ENCODE data around the gene SH3RF3. TPM values are rescaled to one million over a fixed set of nuclear protein-coding genes. Genes with fewer than 3 reads are reported as not detected.

Gene SH3RF3
- total and polyA plus RNA-seq, 9 of the 15 experiments (the other 6 are each of a cell fraction or from before 2014, with no cell fraction given), result 0.02 TPM; not detected in 8

- ChIA-PET POLR2A (interaction anchor here (1.3 kb wide), 1 partner anchor 15 kb away, joined by 3 read pairs; no protein-coding TSS in a partner anchor), CTCF (ENCODE audit: low intra/inter-chr PET ratio) (no interaction called here)
- H3K27ac ChIP-seq (ENCODE audit: extremely low read depth, low read depth, low read length), result no peak overlapping the region
- no peaks in the 10 kb centered on the region for H3K9me1 ChIP-seq (ENCODE audit: control insufficient read depth, insufficient read depth, low read length)
- no peaks in the 10 kb centered on the region for H3K9me3 ChIP-seq (replicated peaks; ENCODE audit: control insufficient read depth, insufficient read depth, low read depth, low read length)
- 0% methylated on average over 3 of the region's 3 CpGs for WGBS (ENCODE audit: insufficient coverage, low coverage, missing lambda C conversion rate)
- no peak overlapping the region for H2AFZ ChIP-seq (ENCODE audit: low read depth, low read length)
- DNase-seq (ENCODE audit: extremely low read depth in 1 of 4, low spot score in 3 of 4) (no peak), FAIRE-seq (no peak), ATAC-seq (no peak)
- H3K27me3 ChIP-seq (ENCODE audit: control insufficient read depth in 2 of 2, insufficient read depth in 2 of 2, low read length in 2 of 2), result peaks cover 6 to 66% of the 10 kb centered on the region in 2 experiments; a peak in 4 of 5 replicates
- H3K4me3 ChIP-seq, result no peak overlapping the region
- H3K4me2 ChIP-seq (ENCODE audit: insufficient read depth, low read length), result no peak overlapping the region
- peaks cover 3% of the 10 kb centered on the region; the same call in 1 of the 2 replicates for H4K20me1 ChIP-seq (replicated peaks; ENCODE audit: control insufficient read depth, insufficient read depth, low read length)
- intact Hi-C loops (cut with micrococcal nuclease) (no loop called here), in situ Hi-C loops (cut with MboI) (no loop called here)
- no peak for TF ChIP-seq GTF2F1 (IDR thresholded peaks at IDR 0.05; ENCODE audit: low read depth, low read length)
- TF ChIP-seq HNRNPK (IDR thresholded peaks at IDR 0.05; ENCODE audit: low read depth, low read length, poor library complexity, severe bottlenecking), result no peak
- no peak for TF ChIP-seq PHF21A (IDR thresholded peaks at IDR 0.05; ENCODE audit: borderline replicate concordance, low read depth)
- no peak for TF ChIP-seq CREBBP (IDR thresholded peaks at IDR 0.05; ENCODE audit: low read depth, low read length)
- no peak for TF ChIP-seq ZKSCAN8 (CRISPR knock-in tag; IDR thresholded peaks at IDR 0.05)
- TF ChIP-seq SMC3 (conservative IDR thresholded peaks at IDR 0.05; ENCODE audit: insufficient read depth, low read depth, low read length), result no peak
- no peak for TF ChIP-seq ZNF830 (CRISPR knock-in tag; IDR thresholded peaks at IDR 0.05)
- no peak for TF ChIP-seq ZKSCAN3 (CRISPR knock-in tag; IDR thresholded peaks at IDR 0.05)
- no peak overlapping the region for H3K9ac ChIP-seq (ENCODE audit: insufficient read depth in 1 of 2, low read depth in 2 of 2, low read length in 2 of 2)
- H3K36me3 ChIP-seq (ENCODE audit: control insufficient read depth, insufficient read depth, low read length), result no peaks in the 10 kb centered on the region
- no TSS peak for BruUV-seq (replicated peaks)
- no peaks in the 10 kb centered on the region for H3K4me1 ChIP-seq (replicated peaks in 1 of 2; ENCODE audit: control insufficient read depth in 2 of 2, insufficient read depth in 2 of 2, low read length in 2 of 2)
- no peaks in the 10 kb centered on the region for H3K79me2 ChIP-seq (ENCODE audit: control insufficient read depth, insufficient read depth, low read length)
These were observed 296.4 kb downstream of the SH3RF3 start for GRCh38 chr2:109425411-109425810.
